ENCODE data around the gene SLC8A1.

GRCh38 chr2:40127890-40128557 is 323.9 kb downstream of the SLC8A1 start:
- no peak for TF ChIP-seq CTCF (IDR thresholded peaks at IDR 0.05)
- no peak for TF ChIP-seq EZH2 (IDR thresholded peaks at IDR 0.05; ENCODE audit: borderline replicate concordance, insufficient read depth, low read depth, low read length, poor library complexity, severe bottlenecking)

Data from B cell (primary cell).